WI38 (cell line): ENCODE results near the gene ZBP1.

Experiments used
- H3K4me3 ChIP-seq: 2 replicates; pipeline ENCODE4 v1.5.1; 2011; ENCODE audit warnings: low read depth, mild to moderate bottlenecking, control low read depth, low read length
- CTCF ChIP-seq: IDR thresholded peaks from 2 replicates; pipeline ENCODE4 v1.5.1; 2012; ENCODE audit warnings: low read depth, mild to moderate bottlenecking, control low read depth, low read length

ZBP1 gene

GRCh38 chr20:57624124-57624523 lies 3.9 kb upstream of the ZBP1 start:
- H3K4me3 ChIP-seq: no peak overlapping the region
- TF ChIP-seq CTCF: no peak

- no peak overlapping the region for H3K4me3 ChIP-seq
- TF ChIP-seq CTCF: peak; percentile 66
Observed at GRCh38 chr20:57622579-57623381, 2.6 kb upstream of the ZBP1 start.

DNA sequence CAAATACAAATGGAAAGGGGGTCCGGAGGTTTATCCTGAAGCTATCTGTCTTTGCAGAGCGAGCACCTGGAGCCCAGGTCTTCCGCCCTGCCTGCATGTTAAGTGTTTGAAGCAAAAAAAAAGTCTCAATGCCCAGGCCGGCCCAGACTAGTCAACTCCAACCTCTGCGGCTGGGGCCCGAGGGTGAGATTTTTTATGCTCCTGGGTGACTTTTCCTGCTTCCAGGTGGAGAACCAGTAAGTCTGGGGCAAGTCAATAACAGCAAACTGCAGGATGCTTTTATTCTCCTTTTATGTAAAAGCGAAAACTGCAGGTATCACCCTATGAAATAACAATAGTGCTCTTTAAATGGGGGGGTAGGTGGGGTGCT lies 2.0 kb upstream of the ZBP1 start:
- no peak for TF ChIP-seq CTCF
- H3K4me3 ChIP-seq: no peak overlapping the region

DNA sequence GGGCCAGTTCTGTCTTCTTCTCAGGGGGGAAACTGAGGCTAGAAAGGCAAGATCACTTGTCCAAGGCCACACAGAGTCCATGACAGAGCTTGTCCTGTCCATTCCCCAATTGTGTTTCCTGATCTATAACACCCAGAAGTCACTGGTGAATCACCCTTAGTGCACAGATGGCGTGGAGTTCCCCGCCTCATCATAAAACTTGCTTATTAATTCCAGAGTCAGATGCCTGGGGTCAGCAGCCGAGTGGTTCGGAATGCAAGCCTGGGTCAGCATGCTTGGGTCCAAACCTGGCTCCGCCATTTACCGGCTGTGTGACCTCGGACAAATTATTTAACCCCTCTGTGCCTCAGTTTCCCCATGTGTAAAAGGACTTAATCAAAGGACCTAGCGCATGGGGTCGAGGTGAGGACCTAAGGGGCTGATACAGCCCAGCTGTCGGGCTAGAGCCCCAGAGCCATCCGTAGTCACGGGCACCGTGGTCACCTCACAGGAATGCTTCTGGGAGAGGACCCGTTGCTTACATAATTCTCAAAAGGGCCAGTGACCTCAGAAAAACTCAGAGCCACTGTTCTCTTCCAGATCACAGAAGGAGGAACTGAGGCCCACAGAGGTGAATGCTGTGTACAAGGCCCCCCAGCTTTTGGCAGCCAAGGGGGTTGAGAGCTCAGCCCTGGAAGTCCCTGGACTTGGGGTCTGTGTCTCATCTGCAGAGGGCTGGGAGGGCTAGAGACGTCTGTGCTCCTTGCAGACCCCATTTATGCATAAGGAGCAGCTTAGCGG lies 1.4 kb upstream of the ZBP1 start:
- no peak for TF ChIP-seq CTCF
- no peak overlapping the region for H3K4me3 ChIP-seq

GRCh38 chr20:57620999-57621398 lies 773 bp upstream of the ZBP1 start:
- H3K4me3 ChIP-seq: no peak overlapping the region
- no peak for TF ChIP-seq CTCF

- no peak for TF ChIP-seq CTCF
- H3K4me3 ChIP-seq: no peak overlapping the region
Observed at GRCh38 chr20:57619051-57619831, 985 bp downstream of the ZBP1 start.

DNA sequence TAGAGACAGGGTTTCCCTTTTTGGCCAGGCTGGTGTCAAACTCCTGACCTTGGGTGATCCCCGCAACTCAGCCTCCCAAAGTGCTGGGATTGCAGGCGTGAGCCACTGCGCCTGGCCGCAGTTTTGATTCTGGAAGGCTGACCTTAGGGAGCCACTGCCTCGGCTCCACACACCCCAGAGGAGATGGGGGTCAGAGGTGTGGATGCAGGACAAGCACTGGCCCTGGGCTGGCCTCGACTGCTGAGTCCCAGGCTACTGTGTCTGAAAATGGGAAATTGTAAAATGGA lies 1.5 kb downstream of the ZBP1 start:
- H3K4me3 ChIP-seq: no peak overlapping the region
- no peak for TF ChIP-seq CTCF
